Upper lobe of right lung (tissue), 1 donor: Measurements from ENCODE around the gene JAZF1. TPM values are rescaled to one million over a fixed set of nuclear protein-coding genes. Genes with fewer than 3 reads are reported as not detected.

Experiments used
- ATAC-seq: fragments of 200-7000 bp; cut with Tn5 transposase; one replicate; pipeline ENCODE4 v1.9.1; 2020; ENCODE audit warnings: mild to moderate bottlenecking, moderate library complexity
- DNase-seq: peaks from one replicate; pipeline ENCODE4 v3.0.0-alpha.2; 2020
- H3K27ac ChIP-seq: fragments of 200-600 bp; one replicate; pipeline ENCODE4 v1.8.0; 2022
- H3K27me3 ChIP-seq: fragments of 200-600 bp; one replicate; pipeline ENCODE4 v1.8.0; 2022; ENCODE audit warnings: mild to moderate bottlenecking
- H3K36me3 ChIP-seq: fragments of 200-600 bp; one replicate; pipeline ENCODE4 v1.8.0; 2022
- H3K4me1 ChIP-seq: fragments of 200-600 bp; one replicate; pipeline ENCODE4 v1.8.0; 2022
- H3K4me3 ChIP-seq: fragments of 200-600 bp; one replicate; pipeline ENCODE4 v1.8.0; 2022; ENCODE audit warnings: mild to moderate bottlenecking
- H3K9me3 ChIP-seq: fragments of 200-600 bp; one replicate; pipeline ENCODE4 v1.8.0; 2022
- CTCF ChIP-seq: fragments of 200-600 bp; IDR thresholded peaks from one replicate; pipeline ENCODE4 v1.8.0; 2022; ENCODE audit warnings: antibody characterized with exemption
- intact Hi-C: fragments of 100-400 bp; cut with DNase I; formaldehyde crosslinking; loops from one replicate; pipeline ENCODE4 v1.11.0; 2022
- long read RNA-seq: library from polyadenylated mRNA; unstranded; transcript quantifications from one replicate; pipeline ENCODE4 v2.0.0, GENCODE V29; 2021
- total RNA-seq: library from RNA; stranded (reverse); fragmentation: NEBNext Ultra II Directional; extraction: Animal tissue kit (Norgen Biotek cat#: 25700); gene quantifications from one replicate; pipeline ENCODE4 v1.2.1, GENCODE V29; 2021
- donor health status: DM: no; HTN: yes; CAD: no; lungs with severe emphysema.

The JAZF1 gene
- 20.6 TPM for total RNA-seq
- long read RNA-seq, transcript JAZF1-201 (5 exons, 3,125 nt) = major isoform, 11 of 24 reads
- long read RNA-seq, partial matches to known transcripts = 5 of 24 reads
- long read RNA-seq, other reads (novel, unspliced or antisense) = 8 of 24 reads

- H3K4me3 ChIP-seq = peak within 1 kb of the TSS; percentile 67
- H3K27me3 ChIP-seq = no peaks in the 10 kb centered on the region
- intact Hi-C loops = no loop called here
- no peaks in the 10 kb centered on the region for H3K9me3 ChIP-seq
- ATAC-seq (peak; percentile 69), DNase-seq (peak; percentile 82)
- no peak for TF ChIP-seq CTCF
- no peaks in the 10 kb centered on the region for H3K36me3 ChIP-seq
- H3K4me1 ChIP-seq = peaks cover 12% of the 10 kb centered on the region
- peak within 1 kb of the TSS; percentile 79 for H3K27ac ChIP-seq
Measured at GRCh38 chr7:28180364-28181147, at the start of gene JAZF1. JAZF1 (minus strand) TSS chr7:28180795.

DNA sequence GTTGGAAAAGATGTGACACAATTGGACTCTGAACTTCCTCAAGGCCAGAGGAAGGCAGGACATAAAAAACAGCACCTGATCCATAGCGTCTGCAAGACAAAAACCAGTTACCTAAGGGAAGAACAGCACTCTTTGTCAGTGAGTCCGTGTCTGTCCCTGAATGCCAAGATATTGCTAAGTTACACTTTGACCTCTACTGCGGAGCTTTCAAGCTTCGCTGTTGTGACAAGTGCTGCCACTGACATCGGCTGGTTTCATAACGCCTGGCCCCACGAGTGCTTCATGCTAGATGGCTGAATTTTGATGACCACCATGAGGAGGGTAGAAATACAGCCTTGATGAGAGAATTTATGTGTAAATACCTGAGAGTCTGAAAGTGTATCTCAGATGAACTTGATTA, 49.7 kb upstream of the JAZF1 start:
- no peak for DNase-seq
- no peak for ATAC-seq
- H3K4me1 ChIP-seq = no peaks in the 10 kb centered on the region
- H3K4me3 ChIP-seq = no peak overlapping the region
- TF ChIP-seq CTCF = no peak
- intact Hi-C loops = no loop called here
- no peak overlapping the region for H3K27ac ChIP-seq
- no peaks in the 10 kb centered on the region for H3K36me3 ChIP-seq
- H3K9me3 ChIP-seq = no peaks in the 10 kb centered on the region
- no peaks in the 10 kb centered on the region for H3K27me3 ChIP-seq

DNA sequence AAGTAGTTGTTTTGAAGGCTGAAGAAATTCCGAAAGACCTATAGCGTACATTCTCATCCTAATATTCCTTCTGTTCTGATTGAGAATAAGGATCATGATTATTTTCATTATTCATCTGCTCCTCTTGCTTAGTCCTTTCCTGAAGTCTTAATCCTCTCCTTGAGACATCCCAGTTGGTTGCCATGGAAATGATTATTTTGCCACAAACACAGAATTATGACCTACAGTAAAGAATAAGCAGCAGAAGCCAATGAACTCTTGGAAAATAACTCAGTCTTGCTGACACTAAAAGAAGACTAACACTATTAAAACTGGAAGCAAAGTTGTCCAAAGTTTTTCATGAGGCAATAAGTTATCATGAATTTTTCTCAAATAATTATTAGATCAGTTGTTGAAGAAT, 47.8 kb upstream of the JAZF1 start:
- Histone ChIP-seq H3K4me3 (no peak overlapping the region), H3K27ac (no peak overlapping the region), H3K9me3 (no peaks in the 10 kb centered on the region), H3K27me3 (no peaks in the 10 kb centered on the region), H3K36me3 (no peaks in the 10 kb centered on the region), H3K4me1 (no peaks in the 10 kb centered on the region)
- intact Hi-C loops = no loop called here
- no peak for TF ChIP-seq CTCF
- DNase-seq (no peak), ATAC-seq (no peak)

DNA sequence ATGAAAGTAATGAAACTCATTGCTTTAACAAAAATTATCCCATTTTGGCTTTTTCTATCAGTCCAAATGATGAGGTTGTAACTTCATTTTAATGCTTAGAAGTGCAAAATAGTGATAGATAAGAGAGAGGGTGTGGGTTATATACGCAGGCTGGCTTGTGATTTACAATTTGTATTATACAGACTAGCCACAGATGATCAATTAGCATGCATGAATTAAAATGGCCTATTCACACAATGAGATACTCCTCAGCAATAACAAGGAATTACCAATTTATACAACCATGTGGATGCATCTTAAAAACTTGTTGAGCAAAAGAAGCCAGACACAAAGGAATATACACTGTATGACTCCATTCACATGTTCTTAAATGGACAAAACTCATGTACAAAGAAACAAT, 45.4 kb upstream of the JAZF1 start:
- TF ChIP-seq CTCF = no peak
- intact Hi-C loops = no loop called here
- Histone ChIP-seq H3K4me1 (no peaks in the 10 kb centered on the region), H3K27me3 (no peaks in the 10 kb centered on the region), H3K27ac (no peak overlapping the region), H3K36me3 (no peaks in the 10 kb centered on the region), H3K4me3 (no peak overlapping the region), H3K9me3 (no peaks in the 10 kb centered on the region)
- ATAC-seq (no peak), DNase-seq (no peak)

DNA sequence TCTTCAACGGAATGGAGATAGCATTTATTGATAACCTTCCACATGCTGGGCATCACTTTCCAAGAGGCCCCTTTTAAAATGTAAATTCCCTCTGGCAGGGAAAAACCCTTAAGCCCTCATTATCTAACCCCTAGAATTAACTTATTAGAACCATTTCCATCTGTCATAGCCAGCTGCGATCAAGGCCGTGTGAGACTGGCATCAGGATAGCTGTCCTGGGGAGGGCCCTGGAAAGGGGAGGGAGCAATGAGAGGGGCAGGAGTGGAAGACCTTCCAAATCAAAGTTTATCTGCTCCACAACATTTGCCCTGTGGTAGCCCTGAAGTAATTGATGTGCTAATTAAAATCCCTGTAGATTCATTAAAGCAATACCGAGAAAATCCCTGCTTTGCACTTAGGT, 45.0 kb upstream of the JAZF1 start:
- DNase-seq = no peak
- Histone ChIP-seq H3K4me3 (no peak overlapping the region), H3K4me1 (no peaks in the 10 kb centered on the region), H3K27me3 (no peaks in the 10 kb centered on the region), H3K36me3 (no peaks in the 10 kb centered on the region), H3K9me3 (no peaks in the 10 kb centered on the region), H3K27ac (no peak overlapping the region)
- ATAC-seq = no peak
- no peak for TF ChIP-seq CTCF
- intact Hi-C loops = no loop called here
